OCI-LY1 (cell line): Measurements from ENCODE around the gene EIF3F.

Experiments used
- H2AFZ ChIP-seq: fragments of 200-600 bp; sonication (generic), shearing (Covaris generic); 2 replicates; pipeline ENCODE4 v1.6.0; 2014; ENCODE audit warnings: antibody characterized with exemption, mild to moderate bottlenecking, low read length
- H3F3A ChIP-seq: fragments of 200-600 bp; sonication (generic), shearing (Covaris generic); 2 replicates; pipeline ENCODE4 v1.6.0; 2014; ENCODE audit warnings: mild to moderate bottlenecking, antibody characterized with exemption, low read length, moderate library complexity; ENCODE audit not compliant: insufficient read depth
- H3K27ac ChIP-seq: fragments of 200-600 bp; sonication (generic); 2 replicates; pipeline ENCODE4 v1.5.1; 2014; ENCODE audit warnings: low read length, mixed run types, mild to moderate bottlenecking, low read depth; ENCODE audit not compliant: poor library complexity, severe bottlenecking
- H3K27me3 ChIP-seq: fragments of 200-600 bp; sonication (generic); 2 replicates; pipeline ENCODE4 v1.6.0; 2014; ENCODE audit warnings: antibody characterized with exemption, mild to moderate bottlenecking, low read length, moderate library complexity; ENCODE audit not compliant: insufficient read depth
- H3K36me3 ChIP-seq: fragments of 200-600 bp; sonication (generic); 2 replicates; pipeline ENCODE4 v1.6.1; 2014; ENCODE audit warnings: mild to moderate bottlenecking, antibody characterized with exemption, low read length, moderate library complexity, mixed read lengths; ENCODE audit not compliant: insufficient read depth
- H3K4me1 ChIP-seq: fragments of 200-600 bp; sonication (generic); 2 replicates; pipeline ENCODE4 v1.5.1; 2014; ENCODE audit warnings: mild to moderate bottlenecking, low read length, moderate library complexity; ENCODE audit not compliant: insufficient read depth, severe bottlenecking
- H3K4me2 ChIP-seq: fragments of 200-600 bp; sonication (generic), shearing (Covaris generic); 2 replicates; pipeline ENCODE4 v1.6.1; 2014; ENCODE audit warnings: low read length
- H3K4me3 ChIP-seq: fragments of 200-600 bp; sonication (generic); 2 replicates; pipeline ENCODE4 v1.5.1; 2014; ENCODE audit warnings: low read length, low read depth, mild to moderate bottlenecking, mixed read lengths; ENCODE audit not compliant: poor library complexity, severe bottlenecking
- H3K79me2 ChIP-seq: fragments of 200-600 bp; shearing (Covaris generic); 2 replicates; pipeline ENCODE4 v1.6.1; 2016; ENCODE audit warnings: mixed run types, low read length, mixed read lengths; ENCODE audit not compliant: insufficient read depth
- H3K9ac ChIP-seq: fragments of 200-600 bp; sonication (generic), shearing (Covaris generic); 2 replicates; pipeline ENCODE4 v1.6.1; 2014; ENCODE audit warnings: mild to moderate bottlenecking, low read length, mixed read lengths
- H3K9me2 ChIP-seq: fragments of 200-600 bp; sonication (generic), shearing (Covaris generic); 2 replicates; pipeline ENCODE4 v1.6.1; 2014; ENCODE audit warnings: low read depth, mild to moderate bottlenecking, low read length, mixed read lengths
- H3K9me3 ChIP-seq: fragments of 200-600 bp; shearing (Covaris generic); 2 replicates; pipeline ENCODE4 v1.6.1; 2014; ENCODE audit warnings: low read length, mixed read lengths
- H4K20me1 ChIP-seq: fragments of 200-600 bp; sonication (generic), shearing (Covaris generic); 2 replicates; pipeline ENCODE4 v1.6.0; 2016; ENCODE audit warnings: mild to moderate bottlenecking, low read length; ENCODE audit not compliant: insufficient read depth
- CTCF ChIP-seq: fragments of 200-600 bp; sonication (generic), shearing (Covaris generic); IDR thresholded peaks from 2 replicates; pipeline ENCODE4 v1.5.1; 2017; ENCODE audit warnings: mild to moderate bottlenecking, antibody characterized with exemption, low read length, moderate library complexity, mixed read lengths
- EZH2 ChIP-seq: fragments of 200-600 bp; sonication (generic), shearing (Covaris generic); IDR thresholded peaks from 2 replicates; pipeline ENCODE4 v1.8.0; 2017; ENCODE audit warnings: borderline replicate concordance, mixed run types, mild to moderate bottlenecking, antibody characterized with exemption, low read length, moderate library complexity, mixed read lengths

The EIF3F gene

DNA sequence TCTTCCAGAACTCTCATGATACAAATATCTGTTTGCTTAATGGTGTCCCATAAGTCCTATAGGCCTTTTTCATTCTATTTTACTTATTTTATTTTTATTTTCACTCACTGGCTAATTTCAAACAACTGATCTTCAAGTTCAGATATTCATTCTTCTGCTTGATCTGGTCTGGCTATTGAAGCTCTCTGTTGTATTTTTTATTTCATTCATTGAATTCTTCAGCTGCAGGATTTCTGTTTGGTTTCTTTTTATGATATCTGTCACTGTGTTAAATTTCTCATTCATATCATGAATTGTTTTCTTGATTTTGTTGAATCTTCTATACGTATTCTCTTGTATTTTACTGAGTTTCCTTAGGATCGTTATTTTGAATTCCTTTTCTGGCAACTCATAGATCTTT, 43.0 kb upstream of the EIF3F start:
- no peaks in the 10 kb centered on the region for H3K79me2 ChIP-seq
- TF ChIP-seq EZH2 (no peak), CTCF (no peak)

DNA sequence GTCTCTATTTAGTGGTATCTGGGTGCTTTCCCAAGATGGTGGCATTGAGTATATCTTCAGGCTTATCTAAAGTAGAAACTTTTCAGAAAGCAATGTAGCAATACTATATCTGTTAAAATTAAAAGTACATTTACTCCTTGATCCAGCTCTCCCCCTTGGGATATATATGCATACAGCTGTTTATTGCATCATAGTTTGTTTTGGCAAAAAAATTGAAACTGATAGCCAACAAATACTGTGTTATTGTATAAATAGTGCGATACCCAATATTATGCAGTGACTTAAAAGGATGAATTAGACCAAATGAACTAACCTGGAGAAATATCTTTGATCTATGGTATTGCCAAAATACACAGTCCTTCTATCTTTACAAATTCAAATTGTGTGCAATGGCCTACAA, 37.2 kb upstream of the EIF3F start:
- Histone ChIP-seq H3K27ac (no peak overlapping the region), H3K79me2 (no peaks in the 10 kb centered on the region), H2AFZ (no peak overlapping the region), H3K9me3 (no peaks in the 10 kb centered on the region), H3K36me3 (no peaks in the 10 kb centered on the region), H3K4me3 (no peak overlapping the region), H3K4me1 (no peaks in the 10 kb centered on the region), H4K20me1 (no peaks in the 10 kb centered on the region), H3K9me2 (no peaks in the 10 kb centered on the region), H3K27me3 (no peaks in the 10 kb centered on the region), H3F3A (no peaks in the 10 kb centered on the region), H3K9ac (no peak overlapping the region), H3K4me2 (no peak overlapping the region)
- TF ChIP-seq EZH2 (no peak), CTCF (no peak)

More for the DNA sequence above, 43.0 kb upstream of the EIF3F start:
- Histone ChIP-seq H3K4me1 (no peaks in the 10 kb centered on the region), H4K20me1 (no peaks in the 10 kb centered on the region), H3K4me3 (no peak overlapping the region), H3K36me3 (no peaks in the 10 kb centered on the region), H3K27ac (no peak overlapping the region), H3K9me3 (no peaks in the 10 kb centered on the region; the same call in 1 of the 2 replicates), H3K9ac (no peak overlapping the region), H2AFZ (no peak overlapping the region), H3F3A (no peaks in the 10 kb centered on the region), H3K27me3 (no peaks in the 10 kb centered on the region), H3K9me2 (no peaks in the 10 kb centered on the region), H3K4me2 (no peak overlapping the region)

GRCh38 chr11:7955191-7955590, 31.9 kb upstream of the EIF3F start:
- Histone ChIP-seq H2AFZ (no peak overlapping the region), H3K9me3 (no peaks in the 10 kb centered on the region), H3K4me2 (no peak overlapping the region), H3K27ac (no peak overlapping the region), H3K36me3 (no peaks in the 10 kb centered on the region), H3K79me2 (no peaks in the 10 kb centered on the region), H3F3A (no peaks in the 10 kb centered on the region), H3K9me2 (no peaks in the 10 kb centered on the region), H4K20me1 (no peaks in the 10 kb centered on the region), H3K4me3 (no peak overlapping the region), H3K27me3 (no peaks in the 10 kb centered on the region), H3K4me1 (no peaks in the 10 kb centered on the region), H3K9ac (no peak overlapping the region)
- TF ChIP-seq CTCF: no peak
- no peak for TF ChIP-seq EZH2
